ENCODE data around the gene MIF. TPM values are rescaled to one million over a fixed set of nuclear protein-coding genes. Genes with fewer than 3 reads are reported as not detected.

The MIF gene
- total and polyA plus RNA-seq, 2 of the 4 experiments (the other 2 are of a cell fraction) = 123 to 530 TPM

DNA sequence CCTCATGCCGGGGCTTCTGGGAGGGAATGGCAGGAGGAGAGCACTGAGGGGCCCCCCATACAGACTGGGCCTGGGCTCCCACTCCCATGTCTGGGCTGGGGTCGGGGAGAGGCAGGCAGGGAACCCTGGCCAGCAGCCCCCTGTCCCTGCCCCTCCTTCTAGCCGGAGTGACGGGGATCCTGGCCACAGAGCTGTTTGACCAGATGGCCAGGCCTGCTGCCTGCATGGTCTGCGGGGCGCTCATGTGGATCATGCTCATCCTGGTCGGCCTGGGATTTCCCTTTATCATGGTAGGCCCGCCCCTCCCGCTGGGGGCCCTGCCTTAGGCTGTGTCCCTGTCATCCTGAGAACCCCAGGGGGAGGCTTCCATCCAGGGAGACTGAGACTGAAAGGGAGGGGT, 10.0 kb upstream of the MIF start:
- Histone ChIP-seq H3K23ac (ENCODE audit: low read depth, low read length) (no peak overlapping the region), H3K9ac (ENCODE audit: low read depth, low read length) (no peak overlapping the region), H2AK5ac (ENCODE audit: low read depth, low read length) (no peak overlapping the region), H2BK5ac (ENCODE audit: low read depth, low read length, poor library complexity, severe bottlenecking) (no peak overlapping the region), H3K27ac (ENCODE audit: insufficient read depth, low read length) (no peak overlapping the region), H2BK120ac (ENCODE audit: low read depth, low read length) (no peak overlapping the region), H3K9me3 (ENCODE audit: control insufficient read depth, insufficient read depth, low read length) (no peaks in the 10 kb centered on the region), H3K4ac (ENCODE audit: low read depth, low read length) (no peak overlapping the region), H2AFZ (replicated peaks; ENCODE audit: low read length, poor library complexity) (peak overlapping the region; percentile 19), H3K79me1 (ENCODE audit: low read depth in 1 of 2, low read length in 2 of 2) (no peaks in the 10 kb centered on the region), H4K5ac (ENCODE audit: low read depth, low read length) (no peak overlapping the region), H3K9me1 (ENCODE audit: insufficient read depth, low read length) (peaks cover 6% of the 10 kb centered on the region; the same call in 1 of the 2 replicates), H2BK20ac (ENCODE audit: low read depth, low read length) (no peak overlapping the region), H4K91ac (ENCODE audit: insufficient read depth, low read depth, low read length) (no peak overlapping the region), H2AK9ac (replicated peaks; ENCODE audit: low read depth, low read length, poor library complexity) (no peak overlapping the region), H2BK15ac (ENCODE audit: low read depth, low read length) (no peak overlapping the region), H3K4me3 (ENCODE audit: insufficient read depth, low read depth, low read length) (no peak overlapping the region), H3K14ac (replicated peaks; ENCODE audit: low read depth, low read length) (no peak overlapping the region), H3K36me3 (ENCODE audit: control insufficient read depth, insufficient read depth, low read length) (peaks cover 1% of the 10 kb centered on the region; the same call in 1 of the 2 replicates), H3K27me3 (ENCODE audit: control insufficient read depth, insufficient read depth, low read length) (no peaks in the 10 kb centered on the region), H3K4me2 (ENCODE audit: low read depth, low read length) (no peak overlapping the region), H4K8ac (ENCODE audit: low read depth in 2 of 2, low read length in 2 of 2) (no peak overlapping the region), H4K20me1 (ENCODE audit: insufficient read depth, low read length) (no peaks in the 10 kb centered on the region), H3K4me1 (ENCODE audit: control insufficient read depth, insufficient read depth, low read length) (peaks cover 3% of the 10 kb centered on the region), H3K56ac (ENCODE audit: extremely low read depth, insufficient read depth, low read length) (no peak overlapping the region), H3K18ac (ENCODE audit: low read depth, low read length) (no peak overlapping the region)
- TF ChIP-seq MAZ (IDR thresholded peaks at IDR 0.05; ENCODE audit: borderline replicate concordance, low read depth, low read length) (no peak), CHD1 (IDR thresholded peaks at IDR 0.05; ENCODE audit: low read depth, low read length) (no peak), RFX5 (IDR thresholded peaks at IDR 0.05; ENCODE audit: low read depth, low read length) (no peak), BHLHE40 (IDR thresholded peaks at IDR 0.05; ENCODE audit: low read depth, low read length) (no peak), NFE2L2 (IDR thresholded peaks at IDR 0.05; ENCODE audit: low read depth, low read length) (no peak), RAD21 (IDR thresholded peaks at IDR 0.05; ENCODE audit: low read length) (no peak)
- TF ChIP-seq, protein P1, sequence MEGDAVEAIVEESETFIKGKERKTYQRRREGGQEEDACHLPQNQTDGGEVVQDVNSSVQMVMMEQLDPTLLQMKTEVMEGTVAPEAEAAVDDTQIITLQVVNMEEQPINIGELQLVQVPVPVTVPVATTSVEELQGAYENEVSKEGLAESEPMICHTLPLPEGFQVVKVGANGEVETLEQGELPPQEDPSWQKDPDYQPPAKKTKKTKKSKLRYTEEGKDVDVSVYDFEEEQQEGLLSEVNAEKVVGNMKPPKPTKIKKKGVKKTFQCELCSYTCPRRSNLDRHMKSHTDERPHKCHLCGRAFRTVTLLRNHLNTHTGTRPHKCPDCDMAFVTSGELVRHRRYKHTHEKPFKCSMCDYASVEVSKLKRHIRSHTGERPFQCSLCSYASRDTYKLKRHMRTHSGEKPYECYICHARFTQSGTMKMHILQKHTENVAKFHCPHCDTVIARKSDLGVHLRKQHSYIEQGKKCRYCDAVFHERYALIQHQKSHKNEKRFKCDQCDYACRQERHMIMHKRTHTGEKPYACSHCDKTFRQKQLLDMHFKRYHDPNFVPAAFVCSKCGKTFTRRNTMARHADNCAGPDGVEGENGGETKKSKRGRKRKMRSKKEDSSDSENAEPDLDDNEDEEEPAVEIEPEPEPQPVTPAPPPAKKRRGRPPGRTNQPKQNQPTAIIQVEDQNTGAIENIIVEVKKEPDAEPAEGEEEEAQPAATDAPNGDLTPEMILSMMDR (conservative IDR thresholded peaks at IDR 0.05; ENCODE audit: low read depth, low read length) = no peak
- TF ChIP-seq, protein P2, sequence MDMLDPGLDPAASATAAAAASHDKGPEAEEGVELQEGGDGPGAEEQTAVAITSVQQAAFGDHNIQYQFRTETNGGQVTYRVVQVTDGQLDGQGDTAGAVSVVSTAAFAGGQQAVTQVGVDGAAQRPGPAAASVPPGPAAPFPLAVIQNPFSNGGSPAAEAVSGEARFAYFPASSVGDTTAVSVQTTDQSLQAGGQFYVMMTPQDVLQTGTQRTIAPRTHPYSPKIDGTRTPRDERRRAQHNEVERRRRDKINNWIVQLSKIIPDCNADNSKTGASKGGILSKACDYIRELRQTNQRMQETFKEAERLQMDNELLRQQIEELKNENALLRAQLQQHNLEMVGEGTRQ (IDR thresholded peaks at IDR 0.05; ENCODE audit: low read depth, low read length) = no peak
- WGBS, 2 experiments (ENCODE audit: extremely low coverage in 2 of 2, insufficient read length in 1 of 2) = 40% methylated on average over 1 of the region's 9 CpGs; no CpG with 5 or more reads in 1 of the 2 experiments
- no peak for ATAC-seq (ENCODE audit: low read depth)
- in situ Hi-C loops (cut with MboI; ENCODE audit: low sequenced_read_pairs) (no loop called here), dilution Hi-C loops (cut with HindIII; ENCODE audit: low sequenced_read_pairs, unreplicated experiment) (no loop called here), intact Hi-C loops (cut with micrococcal nuclease) (no loop called here)
- BruUV-seq (replicated peaks) = no TSS peak
- no peak for DNase-seq
- CTCF ChIA-PET = no interaction called here
- POLR2A ChIA-PET (ENCODE audit: unreplicated experiment) = no interaction called here
